Measurements from ENCODE around the gene FMO3.
A peak's percentile ranks its signal among the peaks of the same experiment; 100 is the strongest.

Gene FMO3

DNA sequence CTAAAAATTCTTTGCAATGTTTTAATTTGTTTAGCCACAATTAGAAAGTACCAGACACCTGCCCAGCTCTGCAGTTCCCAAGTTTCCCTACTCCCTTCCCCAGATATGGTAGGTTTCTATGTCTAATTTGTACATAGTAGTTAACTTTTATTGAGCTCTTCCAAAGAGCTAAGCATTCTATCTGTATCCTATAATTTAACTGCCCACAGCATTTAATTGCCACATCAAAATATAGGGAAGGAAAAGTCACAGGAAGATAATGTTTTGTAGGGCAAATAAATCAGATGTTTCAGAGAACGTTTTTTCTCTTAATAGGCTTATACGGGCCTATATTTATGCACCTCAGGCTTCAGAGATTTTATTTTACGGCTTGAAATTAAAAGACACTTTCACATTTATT is 15.7 kb upstream of the FMO3 start:
- no peak overlapping the region for H3K4me3 ChIP-seq (replicated peaks in 1 of 2; ENCODE audit: low read depth in 2 of 2, low read length in 2 of 2)
- DNase-seq (ENCODE audit: low read depth in 2 of 2), result no peak
- TF ChIP-seq, protein P1, sequence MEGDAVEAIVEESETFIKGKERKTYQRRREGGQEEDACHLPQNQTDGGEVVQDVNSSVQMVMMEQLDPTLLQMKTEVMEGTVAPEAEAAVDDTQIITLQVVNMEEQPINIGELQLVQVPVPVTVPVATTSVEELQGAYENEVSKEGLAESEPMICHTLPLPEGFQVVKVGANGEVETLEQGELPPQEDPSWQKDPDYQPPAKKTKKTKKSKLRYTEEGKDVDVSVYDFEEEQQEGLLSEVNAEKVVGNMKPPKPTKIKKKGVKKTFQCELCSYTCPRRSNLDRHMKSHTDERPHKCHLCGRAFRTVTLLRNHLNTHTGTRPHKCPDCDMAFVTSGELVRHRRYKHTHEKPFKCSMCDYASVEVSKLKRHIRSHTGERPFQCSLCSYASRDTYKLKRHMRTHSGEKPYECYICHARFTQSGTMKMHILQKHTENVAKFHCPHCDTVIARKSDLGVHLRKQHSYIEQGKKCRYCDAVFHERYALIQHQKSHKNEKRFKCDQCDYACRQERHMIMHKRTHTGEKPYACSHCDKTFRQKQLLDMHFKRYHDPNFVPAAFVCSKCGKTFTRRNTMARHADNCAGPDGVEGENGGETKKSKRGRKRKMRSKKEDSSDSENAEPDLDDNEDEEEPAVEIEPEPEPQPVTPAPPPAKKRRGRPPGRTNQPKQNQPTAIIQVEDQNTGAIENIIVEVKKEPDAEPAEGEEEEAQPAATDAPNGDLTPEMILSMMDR (IDR thresholded peaks at IDR 0.05; ENCODE audit: low read depth, low read length), result no peak

DNA sequence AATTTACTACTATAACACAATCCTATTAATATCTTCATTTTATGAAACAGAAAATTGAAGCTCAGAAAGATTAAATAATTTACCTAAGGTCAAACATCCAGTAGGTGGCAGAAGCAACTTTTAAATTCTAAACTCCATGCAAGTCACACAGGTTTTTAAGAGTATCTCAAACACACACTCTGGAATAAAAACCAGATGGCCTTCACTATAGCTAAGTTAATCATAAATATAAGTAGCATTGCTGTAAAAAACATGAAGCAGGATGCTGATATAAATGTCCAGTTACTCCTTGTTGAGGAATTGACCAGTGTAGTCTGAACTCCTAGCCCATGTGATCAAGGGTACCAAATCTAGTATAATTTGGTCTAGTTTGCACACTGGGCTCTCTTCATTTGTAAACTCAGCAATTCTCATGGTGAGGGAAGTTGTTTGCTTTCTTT is 9.4 kb upstream of the FMO3 start:
- DNase-seq (ENCODE audit: low read depth in 2 of 2), result peak; percentile 82 to 86
- H3K4me3 ChIP-seq (replicated peaks in 1 of 2; ENCODE audit: low read depth in 2 of 2, low read length in 2 of 2), result no peak overlapping the region
- TF ChIP-seq, protein P1 (IDR thresholded peaks at IDR 0.05; ENCODE audit: low read depth, low read length), result peak; percentile 20

DNA sequence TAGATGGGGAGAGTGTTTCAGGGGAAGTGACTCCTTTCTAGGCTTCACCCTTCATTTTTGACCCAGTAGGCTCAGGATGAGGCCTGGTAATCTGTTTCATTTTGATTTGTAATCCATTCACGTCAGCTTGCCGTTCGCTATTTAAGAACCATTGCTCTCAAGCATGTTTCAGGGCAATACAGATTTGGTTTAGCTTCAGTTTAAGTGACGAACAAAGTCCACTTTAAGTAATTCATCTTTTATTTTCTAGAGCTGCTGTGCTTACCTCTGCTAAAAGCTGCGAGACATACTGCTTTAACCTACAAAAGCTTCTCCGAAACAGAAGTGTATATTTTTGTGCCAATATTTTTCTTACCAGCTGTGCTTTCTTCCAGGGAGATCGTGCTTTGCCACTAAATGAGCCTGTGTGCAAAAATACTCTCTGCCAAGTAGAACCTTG is 8.9 kb upstream of the FMO3 start:
- H3K4me3 ChIP-seq (replicated peaks in 1 of 2; ENCODE audit: low read depth in 2 of 2, low read length in 2 of 2), result no peak overlapping the region
- TF ChIP-seq, protein P1 (IDR thresholded peaks at IDR 0.05; ENCODE audit: low read depth, low read length), result no peak
- DNase-seq (ENCODE audit: low read depth in 2 of 2), result no peak

DNA sequence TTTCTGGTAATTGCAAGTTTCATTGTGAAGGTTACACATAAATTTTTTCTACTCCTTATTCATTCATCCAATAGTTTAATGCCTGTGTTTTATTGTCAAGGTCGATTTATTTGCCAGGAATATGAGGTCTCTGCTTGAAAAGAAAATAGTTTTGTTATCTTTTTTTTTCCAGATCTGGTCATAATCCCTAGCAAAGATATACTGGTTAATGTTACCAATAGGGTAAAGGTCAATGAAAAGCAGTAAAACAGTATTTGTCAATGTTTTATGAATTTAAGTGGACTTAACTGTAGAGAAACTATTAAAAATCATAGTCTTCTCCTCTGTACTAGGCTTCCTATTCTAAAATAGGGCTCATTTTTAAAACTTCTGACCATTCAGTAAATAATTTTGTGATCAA is 8.1 kb upstream of the FMO3 start:
- DNase-seq (ENCODE audit: low read depth in 2 of 2), result no peak
- H3K4me3 ChIP-seq (replicated peaks in 1 of 2; ENCODE audit: low read depth in 2 of 2, low read length in 2 of 2), result no peak overlapping the region
- TF ChIP-seq, protein P1 (IDR thresholded peaks at IDR 0.05; ENCODE audit: low read depth, low read length), result no peak

DNA sequence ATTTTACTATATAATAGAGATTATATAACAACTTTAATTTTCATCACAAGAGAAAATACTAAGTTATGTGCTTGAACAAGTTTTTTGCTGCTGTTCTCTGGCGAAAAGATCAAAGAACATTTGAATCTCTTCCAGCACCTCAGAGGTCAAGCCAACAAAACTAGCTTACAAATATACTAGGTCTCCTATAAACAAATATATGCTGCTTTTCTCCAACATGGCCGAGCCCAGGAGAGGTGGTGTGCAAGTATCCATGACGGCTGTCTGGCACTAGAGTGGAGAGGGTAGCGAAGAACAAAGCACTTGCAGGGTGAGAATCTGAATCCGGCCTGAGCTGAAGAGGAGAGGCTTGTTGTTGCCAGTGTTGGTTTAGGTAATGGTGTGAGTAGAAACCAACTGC is 7.5 kb upstream of the FMO3 start:
- H3K4me3 ChIP-seq (replicated peaks in 1 of 2; ENCODE audit: low read depth in 2 of 2, low read length in 2 of 2), result no peak overlapping the region
- TF ChIP-seq, protein P1 (IDR thresholded peaks at IDR 0.05; ENCODE audit: low read depth, low read length), result no peak
- no peak for DNase-seq (ENCODE audit: low read depth in 2 of 2)

DNA sequence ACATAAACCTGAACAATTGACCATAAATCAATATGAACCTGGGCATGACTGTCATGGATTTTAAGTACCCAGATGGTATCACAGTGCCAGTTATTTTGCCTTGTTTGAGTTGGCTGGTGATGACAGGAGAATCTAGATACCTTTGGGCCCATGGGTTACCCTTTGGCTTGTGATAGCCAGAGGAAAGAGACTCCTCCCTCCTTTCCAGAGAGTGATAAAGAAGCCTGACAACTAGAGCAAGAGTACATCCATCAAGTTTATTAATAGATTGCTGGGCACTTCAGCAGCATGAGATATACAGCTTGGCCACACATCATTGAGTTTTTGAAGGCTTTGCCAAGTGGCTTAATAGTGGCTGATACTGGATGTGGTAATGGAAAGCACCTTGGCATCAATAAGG is 6.6 kb upstream of the FMO3 start:
- TF ChIP-seq, protein P1 (IDR thresholded peaks at IDR 0.05; ENCODE audit: low read depth, low read length), result no peak
- DNase-seq (ENCODE audit: low read depth in 2 of 2), result no peak
- H3K4me3 ChIP-seq (replicated peaks in 1 of 2; ENCODE audit: low read depth in 2 of 2, low read length in 2 of 2), result no peak overlapping the region

DNA sequence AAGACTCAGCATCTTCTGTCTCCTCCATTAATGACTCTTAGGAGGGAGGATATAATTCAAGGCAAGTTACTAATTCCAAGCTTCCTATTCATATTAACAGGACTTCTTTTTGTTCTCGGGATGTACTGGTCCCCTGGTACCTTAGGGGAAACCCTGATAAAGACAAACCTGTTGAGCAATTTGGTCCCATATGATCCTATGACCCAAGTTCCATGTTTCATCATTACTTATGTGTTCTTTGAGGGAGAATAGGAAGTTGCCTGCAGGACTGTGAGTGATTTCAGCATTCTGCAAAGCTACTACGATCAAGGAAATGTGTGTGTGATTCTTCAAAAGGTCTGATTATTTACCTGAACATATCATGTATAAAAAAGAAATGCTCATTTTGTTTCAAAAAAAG is 5.8 kb upstream of the FMO3 start:
- DNase-seq (ENCODE audit: low read depth in 2 of 2), result no peak
- TF ChIP-seq, protein P1 (IDR thresholded peaks at IDR 0.05; ENCODE audit: low read depth, low read length), result no peak
- H3K4me3 ChIP-seq (replicated peaks in 1 of 2; ENCODE audit: low read depth in 2 of 2, low read length in 2 of 2), result no peak overlapping the region
